HG03095 (cell line): Measurements from ENCODE around the gene GAB2.
"Not testable (repeated sequence)": the region's sequence is repeated elsewhere in the genome, so short reads cannot be mapped to it uniquely, and the experiment has no call there.

Experiments
- ATAC-seq: cut with Tn5 transposase; IDR thresholded peaks from one replicate; pipeline ENCODE4 v1.9.1; 2021; ENCODE audit warnings: moderate library complexity; ENCODE audit not compliant: unreplicated experiment

Gene GAB2

DNA sequence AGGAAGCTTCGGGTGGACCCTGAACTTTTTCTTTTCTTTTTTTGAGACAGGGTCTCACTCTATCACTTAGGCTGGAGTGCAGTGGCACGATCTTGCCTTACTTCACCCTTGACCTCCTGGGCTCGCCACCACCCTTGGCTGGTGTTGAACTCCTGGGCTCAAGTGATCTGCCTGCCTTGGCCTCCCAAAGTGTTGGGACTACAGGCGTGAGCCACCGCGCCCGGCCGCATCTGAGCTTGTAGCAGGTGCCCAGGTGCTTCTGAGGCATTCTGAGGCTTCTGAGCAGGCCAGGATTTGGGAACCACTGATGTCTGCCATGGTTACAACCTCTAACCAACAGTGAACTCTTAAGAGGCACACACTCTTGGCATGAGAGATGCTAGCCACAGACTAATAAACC lies 223.8 kb downstream of the GAB2 start:
- ATAC-seq, result no peak

DNA sequence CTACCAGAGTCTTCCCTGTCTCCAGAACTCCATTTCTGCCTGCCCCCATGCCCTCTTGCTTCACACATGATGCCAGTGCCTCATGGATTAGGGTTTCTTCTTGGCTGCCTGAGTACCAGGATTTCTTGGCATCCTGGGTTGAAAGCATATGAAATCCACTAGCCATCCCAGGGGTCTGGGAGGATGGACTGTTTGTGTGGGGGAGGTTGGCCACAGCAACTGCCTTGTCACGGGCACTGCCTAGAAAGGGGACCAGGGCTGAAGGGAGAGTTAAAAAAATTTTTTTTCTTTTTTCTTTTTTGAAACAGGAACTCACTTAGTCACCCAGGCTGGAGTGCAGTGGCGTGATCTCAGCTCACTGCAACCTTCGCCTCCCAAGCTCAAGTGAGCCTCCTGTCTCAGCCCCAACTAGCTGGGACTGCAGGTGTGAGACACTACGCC lies 224.7 kb downstream of the GAB2 start:
- ATAC-seq, result no peak

DNA sequence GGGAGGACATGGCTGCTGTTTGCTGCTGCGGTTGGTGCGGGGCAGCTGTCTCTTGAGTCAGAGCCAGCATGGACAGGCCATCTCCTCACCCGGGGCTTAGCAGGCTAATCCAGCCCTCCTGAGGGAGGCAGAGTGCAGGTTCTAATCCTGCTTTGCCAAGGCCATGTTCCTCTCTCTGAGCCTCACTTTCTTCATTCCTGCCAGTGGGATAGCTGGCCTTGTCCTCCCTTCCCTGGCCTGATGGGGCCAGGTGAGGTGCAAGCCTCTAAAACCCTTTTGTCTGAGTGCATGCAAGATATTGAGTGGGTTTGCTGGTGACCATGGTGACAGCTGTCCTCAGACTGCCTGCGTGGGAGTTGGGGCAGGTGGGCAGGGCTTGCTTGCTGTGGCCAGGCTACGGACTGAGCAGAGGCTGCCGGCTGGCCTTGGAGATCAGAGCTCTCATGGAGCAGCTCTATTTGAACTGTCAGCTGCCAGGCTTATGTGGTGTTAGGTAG lies 225.3 kb downstream of the GAB2 start:
- ATAC-seq, result no peak

DNA sequence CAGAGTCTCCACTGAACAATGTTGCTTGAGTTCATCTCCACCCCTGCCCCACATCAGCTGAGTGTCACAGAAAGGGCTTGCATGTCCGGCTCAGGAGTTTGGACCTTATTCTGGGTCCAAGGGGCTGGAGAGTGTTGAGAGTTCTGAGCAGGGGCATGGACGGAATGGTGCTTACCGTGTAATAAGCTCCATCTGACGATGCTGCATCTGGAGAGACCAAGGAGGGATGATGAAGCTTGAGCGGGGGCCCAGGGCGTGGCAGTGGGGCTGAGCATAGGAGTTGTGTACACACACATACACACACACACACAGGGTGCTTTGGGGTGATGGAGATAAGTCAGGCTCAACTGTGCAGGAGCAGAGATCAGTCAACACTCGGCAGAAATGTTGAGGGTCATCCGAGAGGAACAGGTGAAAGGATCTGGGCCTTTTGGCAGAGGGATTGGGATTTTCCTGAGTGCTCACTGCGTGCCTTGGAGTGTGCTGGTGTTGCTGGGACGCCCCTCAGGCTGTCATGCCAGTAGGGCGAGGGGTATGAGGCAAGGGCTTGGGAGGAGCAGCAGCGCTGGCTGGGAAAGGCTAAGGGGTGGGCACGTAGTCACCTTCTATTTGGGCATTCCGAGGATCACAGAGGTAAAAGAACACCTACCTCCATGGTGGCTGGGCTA lies 226.6 kb downstream of the GAB2 start:
- ATAC-seq, result no peak

DNA sequence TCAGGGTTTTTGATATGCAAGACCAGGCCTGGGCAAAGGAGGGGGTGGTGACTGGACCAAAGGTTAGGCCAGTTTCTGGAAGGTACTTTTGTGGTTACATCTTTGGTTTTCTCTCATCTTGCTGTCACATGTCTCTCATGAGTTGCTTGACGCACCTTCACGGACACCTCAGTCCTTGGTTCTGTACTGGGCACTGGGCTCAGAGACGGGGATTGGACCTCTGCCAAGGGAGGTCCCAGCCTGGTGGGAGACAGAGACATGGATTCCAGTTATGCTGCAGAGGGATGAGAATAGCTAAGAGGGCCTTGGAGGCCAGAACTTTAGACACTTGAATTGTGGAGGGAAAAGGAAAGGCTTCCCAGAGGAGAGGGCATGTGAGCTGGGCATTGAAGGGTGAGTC lies 227.2 kb downstream of the GAB2 start:
- ATAC-seq, result no peak

DNA sequence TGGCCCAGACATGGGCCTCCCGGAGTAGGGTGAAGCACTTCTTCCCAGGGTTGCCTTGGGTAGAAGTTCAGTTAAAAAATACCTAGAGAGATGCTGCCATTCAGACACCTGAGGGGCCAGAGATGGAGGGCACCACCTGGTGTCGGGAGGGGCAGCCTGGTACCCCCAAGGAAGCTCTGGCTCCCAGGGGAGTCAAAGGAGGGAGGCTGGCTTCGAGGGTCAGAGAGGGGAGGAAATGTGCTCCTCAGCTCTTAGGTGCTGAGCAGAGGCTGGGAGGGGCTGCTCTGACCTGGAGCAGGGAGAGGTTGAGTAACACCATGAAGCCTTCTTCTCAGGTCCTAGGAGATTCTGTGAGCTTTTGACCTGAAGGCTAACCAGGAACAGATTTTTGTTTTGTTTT lies 227.8 kb downstream of the GAB2 start:
- ATAC-seq, result no peak

DNA sequence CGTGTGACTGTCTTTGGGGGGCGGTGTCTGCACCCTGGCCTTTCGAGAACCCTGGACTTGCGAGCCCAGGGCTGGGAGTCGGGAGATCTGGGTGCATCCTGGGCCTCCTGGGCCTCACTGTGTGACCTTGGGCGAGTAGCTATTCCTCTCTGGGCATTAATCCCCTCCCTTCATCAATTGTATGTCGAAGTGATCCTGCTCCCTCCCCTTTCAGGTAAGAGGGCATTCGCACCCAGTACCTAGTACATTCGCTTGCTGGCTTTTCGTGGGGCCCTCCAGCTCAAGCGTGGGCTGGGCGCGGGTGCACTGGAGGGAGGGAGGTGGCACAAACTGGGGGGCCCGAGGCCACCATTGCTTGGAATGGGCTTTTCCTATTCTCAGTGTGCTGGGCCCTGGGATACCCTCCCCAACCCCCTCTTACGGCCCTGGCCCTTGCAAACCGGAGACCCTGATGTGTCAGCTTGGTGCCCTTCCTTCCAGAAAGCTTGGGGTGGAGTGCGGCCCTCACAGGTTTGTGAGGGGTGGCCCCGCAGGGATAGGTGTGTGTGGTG lies 228.4 kb downstream of the GAB2 start:
- no peak for ATAC-seq

DNA sequence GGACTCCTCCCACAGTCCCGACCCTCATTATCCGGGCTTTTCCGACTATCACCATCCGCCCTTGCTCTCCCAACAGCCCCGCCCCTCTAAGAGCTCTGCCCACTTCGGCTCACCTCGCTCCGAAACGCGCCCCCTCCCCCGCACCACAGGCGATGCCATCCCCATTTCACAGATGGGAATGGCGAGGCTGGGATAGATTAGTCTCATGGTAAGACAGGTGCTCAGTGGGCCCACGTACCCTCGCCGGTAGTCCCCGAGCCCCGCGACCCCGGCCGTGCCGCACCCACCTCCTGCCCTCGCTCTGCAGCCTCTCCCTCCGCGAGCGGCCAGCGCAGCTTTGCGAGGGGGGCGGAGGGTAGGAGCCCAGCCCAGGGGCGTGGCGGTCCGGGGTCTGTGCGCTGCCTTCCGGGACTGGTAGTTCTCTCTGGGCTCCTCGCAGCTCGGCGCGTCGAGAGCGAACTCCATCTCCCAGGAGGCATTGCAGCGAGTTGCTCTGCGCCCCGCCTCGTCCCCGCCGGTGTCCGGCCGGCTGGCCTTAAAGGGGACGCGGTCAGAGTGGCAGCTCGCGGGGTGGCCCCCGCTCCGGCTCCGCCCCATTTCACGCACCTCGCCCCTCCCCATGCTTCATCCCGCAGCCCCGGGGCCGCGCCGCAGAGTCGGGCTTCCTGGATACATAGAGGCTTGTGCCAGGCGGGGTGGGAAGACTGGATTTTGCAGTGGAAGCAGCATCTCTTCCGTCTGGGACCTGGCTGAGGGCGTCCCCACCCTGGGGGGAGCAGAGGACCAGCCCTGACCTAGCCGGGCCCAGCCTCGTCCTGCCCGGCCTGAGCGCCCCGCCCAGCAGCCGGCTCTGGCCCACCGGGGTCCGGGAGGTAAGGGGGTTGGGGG lies 229.1 kb downstream of the GAB2 start, which contains the start of the genes KCTD21 and USP35:
TSS of gene KCTD21 (minus strand) at position 341 of the 888 bp plus-strand sequence. CDS start 14,072 bp downstream, outside the sequence.
TSS of gene USP35 (plus strand) at position 634 of the 888 bp plus-strand sequence. CDS start 7,327 bp downstream, outside the sequence.
- ATAC-seq, result peak; percentile 96

DNA sequence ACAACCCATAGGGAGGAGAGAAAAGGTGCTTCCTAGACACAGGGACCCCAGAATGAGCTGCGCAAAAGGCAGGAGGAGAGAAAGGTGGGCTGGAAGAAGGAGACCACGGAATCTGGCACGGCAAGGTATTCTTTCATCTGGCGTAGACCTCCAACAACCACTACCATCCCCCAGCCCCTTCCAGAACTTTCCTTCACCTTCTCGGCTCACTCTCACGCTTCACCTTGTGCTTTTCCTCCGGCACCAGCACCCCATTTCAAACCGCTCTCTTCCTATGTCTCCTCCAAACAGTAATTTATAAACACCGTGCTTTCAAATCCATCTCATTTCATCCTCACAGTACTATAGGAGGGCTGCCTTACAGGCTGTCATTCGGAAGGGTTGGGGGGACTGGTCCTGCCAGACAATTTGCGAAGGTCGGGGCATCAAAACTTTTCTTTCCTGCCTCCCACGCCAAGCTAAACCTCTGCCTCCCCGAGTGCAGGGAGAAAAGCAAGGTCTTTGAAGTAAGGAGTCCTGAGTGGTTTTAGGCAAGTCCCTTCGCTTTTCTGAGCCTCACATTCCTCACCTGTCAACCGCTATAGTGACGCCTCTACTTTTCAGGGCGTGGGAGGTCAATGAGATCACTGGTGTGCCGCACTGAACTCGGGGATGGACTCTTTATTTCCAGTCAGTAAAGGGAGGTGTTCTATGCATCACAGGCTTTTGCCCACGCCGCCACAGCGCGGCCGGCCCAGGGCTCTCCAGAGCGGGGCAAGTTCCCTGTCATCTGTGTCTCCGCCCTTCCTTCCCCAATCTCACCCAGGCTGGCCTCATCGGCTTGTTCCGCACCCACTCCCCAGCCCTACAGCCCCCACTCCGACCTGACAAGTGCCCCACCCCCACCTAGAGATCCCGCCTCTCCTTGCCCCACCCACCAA lies 230.0 kb downstream of the GAB2 start:
- peak; percentile 20 for ATAC-seq

DNA sequence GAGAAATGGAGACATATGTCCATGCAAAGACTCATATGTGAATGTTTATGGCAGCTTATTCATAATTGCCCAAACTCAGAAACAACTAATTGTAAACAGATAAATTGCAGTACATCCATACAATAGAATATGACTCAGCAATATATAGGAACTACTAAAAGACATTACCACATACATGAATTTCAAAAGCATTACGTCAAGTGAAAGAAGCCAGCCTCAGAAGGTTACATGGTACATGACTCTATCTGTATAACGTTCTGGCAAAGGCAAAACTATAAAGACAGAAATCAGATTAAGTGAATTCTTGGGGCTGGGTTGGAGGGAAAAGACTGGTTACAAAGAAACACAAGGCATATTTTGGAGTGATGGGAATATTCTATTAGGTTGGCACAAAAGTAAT lies 236.4 kb downstream of the GAB2 start:
- no peak for ATAC-seq

DNA sequence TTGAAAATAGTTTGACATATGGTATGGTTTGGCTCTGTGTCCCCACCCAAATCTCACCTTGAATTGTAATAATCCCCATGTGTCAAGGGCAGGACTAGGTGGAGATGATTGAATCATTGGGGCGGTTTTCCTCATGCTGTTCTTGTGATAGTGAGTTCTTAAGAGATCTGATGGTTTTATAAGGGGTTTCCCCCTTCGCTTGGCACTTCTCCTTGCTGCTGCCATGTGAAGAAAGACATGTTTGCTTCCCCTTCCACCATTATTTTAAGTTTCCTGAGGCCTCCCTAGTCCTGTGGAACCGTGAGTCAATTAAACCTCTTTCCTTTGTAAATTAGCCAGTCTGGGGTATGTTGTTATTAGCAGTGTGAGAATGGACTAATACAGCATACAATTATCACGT lies 236.9 kb downstream of the GAB2 start:
- no peak for ATAC-seq

DNA sequence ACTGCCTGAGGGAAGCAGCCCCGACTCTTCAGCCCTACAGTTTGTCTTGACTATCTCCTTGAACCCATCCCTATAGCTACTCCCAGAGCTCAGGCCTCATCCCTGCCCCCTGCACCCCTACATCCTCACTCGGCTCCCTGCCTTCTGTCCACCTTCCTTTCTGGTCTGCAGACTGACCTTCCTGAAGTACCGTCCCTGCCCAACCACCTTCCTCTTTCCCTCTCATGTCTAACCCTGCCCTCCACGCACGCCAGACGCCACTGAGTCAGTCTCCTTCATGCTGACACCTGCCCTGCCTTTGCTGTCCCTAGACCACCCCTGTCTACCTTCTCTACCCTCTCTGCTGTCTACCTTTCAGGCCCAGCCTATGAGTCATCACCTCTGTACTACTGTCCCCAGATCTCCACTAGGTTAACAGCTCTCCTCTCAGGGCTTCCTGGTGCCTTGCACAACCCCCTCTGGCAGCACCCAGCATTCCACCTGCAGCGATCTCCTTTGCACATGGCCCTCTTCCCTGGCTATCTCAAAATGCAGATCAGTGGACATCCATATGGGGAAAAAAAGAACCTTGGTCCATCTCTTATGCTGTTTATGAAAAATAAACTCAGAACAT lies 238.1 kb downstream of the GAB2 start:
- ATAC-seq, result no peak

DNA sequence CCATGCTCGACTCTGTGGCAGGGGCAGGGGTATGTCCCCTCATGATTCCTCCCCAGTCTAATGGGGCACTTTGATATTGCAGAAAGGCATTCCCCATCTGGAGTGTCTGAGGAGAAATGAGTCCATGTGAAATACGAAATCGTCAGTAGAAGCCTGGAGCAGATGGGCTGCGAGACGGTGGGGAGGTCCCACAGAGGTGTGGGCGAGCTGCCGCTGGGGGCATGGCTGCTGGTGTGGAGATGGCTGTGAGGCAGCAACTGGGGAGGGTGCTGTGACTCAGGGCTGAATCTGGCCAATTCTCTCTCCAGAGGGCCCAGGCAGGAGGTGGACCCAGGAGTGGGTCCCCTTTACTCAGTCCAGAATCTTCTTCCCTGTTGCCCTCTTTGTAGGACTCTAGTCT lies 240.4 kb downstream of the GAB2 start:
- no peak for ATAC-seq

DNA sequence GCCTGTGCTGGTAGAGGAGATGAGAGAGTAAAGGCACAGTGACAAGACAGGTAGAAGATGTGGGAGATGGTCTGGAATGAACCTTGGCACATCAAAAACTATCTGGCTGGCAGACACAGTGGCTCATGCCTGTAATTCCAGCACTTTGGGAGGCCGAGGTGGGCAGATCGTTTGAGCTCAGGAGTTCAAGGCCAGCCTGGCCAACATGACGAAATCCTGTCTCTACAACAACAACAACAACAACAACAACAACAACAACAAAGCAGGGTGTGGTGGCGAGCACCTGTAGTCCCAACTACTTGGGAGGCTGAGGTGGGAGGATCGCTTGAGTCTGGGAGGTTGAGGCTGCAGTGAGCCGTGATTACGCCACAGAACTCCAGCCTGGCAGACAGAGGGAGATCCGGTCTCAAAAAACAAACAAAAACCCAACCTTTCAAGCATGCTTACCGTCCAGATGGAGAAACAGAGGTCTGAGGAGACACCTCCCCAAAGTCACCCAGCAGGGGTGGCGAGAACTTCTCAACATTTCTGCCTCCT lies 240.9 kb downstream of the GAB2 start:
- no peak for ATAC-seq

DNA sequence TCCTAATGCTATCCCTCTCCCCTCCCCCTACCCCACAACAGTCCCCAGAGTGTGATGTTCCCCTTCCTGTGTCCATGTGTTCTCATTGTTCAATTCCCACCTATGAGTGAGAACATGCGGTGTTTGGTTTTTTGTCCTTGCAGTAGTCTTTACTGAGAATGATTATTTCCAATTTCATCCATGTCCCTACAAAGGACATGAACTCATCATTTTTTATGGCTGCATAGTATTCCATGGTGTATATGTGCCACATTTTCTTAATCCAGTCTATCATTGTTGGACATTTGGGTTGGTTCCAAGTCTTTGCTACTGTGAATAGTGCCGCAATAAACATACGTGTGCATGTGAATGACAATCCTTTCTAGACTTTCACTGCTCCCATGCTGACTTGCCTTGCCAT lies 241.8 kb downstream of the GAB2 start:
- ATAC-seq, result not testable (repeated sequence)

DNA sequence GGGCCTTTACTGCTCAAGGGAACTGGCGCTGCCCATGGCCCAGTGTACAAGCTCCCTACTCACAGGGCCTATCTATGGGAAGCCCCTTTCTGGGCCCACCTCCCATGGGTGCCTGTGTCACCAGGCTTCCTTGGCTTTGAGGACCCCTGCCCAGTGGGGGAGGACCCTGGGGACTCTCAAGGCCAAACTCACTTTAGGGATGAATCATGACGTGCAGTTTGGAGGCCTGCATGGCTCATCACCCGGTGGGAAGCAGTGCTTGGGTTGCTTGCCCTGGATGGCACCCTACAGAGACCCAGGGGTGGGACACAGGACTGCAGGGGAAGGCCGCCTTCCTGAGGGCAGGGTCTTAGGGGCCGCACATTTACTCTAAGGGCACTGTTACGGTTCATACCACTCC lies 245.7 kb downstream of the GAB2 start:
- no peak for ATAC-seq

DNA sequence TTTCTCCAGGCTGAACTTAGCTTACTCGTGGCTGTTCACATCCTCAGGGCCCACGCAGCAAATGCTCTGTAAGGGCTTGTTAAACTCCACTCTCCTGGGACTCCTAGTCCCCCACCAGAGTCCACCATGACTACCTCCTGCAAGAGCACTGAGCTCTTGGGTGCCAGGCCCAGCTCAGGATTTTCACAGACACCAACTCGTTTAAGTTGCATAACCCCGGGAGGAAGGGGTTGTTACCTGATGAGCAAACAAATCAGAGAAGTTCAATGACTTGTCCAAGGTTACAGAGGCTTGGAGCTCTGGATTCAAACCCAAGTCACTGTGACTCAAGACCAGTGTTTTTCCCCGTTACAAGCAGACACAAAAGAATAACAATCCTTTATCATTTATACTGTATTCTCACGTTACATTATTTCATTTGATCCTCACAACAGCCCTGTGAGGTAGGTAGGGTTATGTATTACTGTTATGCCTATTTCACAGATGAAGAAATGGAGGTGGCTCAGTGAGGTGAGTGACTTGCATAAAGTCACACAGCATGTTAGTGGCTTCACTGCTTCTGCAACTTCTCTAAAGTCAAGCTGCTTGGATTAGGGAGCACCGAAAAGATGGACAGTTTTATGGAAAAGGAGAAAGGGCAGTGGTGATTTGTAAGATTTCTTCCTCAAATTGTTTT lies 246.6 kb downstream of the GAB2 start:
- ATAC-seq, result no peak

DNA sequence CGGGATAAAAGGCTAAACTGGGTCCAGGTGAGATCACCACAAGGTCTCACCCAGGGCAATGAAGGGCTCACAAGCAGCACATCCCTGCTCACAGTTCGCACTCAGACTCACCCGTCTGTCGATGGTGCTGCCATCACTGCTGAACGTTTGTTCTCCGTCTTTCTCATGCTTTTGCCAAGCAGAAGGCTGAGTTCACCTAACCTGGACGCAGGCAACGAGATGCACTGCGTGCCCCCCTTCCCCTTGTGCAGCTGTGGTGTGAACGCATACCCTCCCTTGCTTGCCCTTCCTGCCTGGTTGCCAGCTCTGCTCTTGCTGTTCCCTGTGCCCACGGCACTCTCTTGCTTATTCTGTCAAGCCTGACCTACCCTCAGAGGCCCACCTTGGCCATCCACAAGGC lies 247.2 kb downstream of the GAB2 start:
- no peak for ATAC-seq
